ENCODE results near the gene ANKS1A. TPM values are rescaled to one million over a fixed set of nuclear protein-coding genes. Genes with fewer than 3 reads are reported as not detected.

Gene ANKS1A
- total and polyA plus RNA-seq, 5 donors from 2014 or later = 1.4 to 10.6 (median 1.5) TPM

DNA sequence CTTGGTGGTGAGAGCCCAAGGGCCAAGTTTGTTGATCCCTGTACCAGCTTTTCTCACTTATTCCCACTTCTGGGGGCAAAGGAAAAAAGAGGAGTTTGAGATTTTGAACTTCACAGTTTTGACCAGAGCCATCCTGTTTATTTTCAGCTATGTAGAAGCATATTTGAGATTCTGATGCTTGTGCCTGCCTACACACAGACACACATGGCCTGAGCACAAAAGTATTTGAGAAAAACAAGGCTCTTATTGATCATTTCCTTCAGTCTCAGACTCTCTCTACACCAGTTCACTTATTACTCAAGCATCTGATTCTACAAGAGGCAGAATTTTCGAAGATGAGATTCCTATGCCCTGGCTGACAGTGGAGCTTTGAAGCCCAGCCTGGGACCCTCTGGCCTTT, 151.3 kb downstream of the ANKS1A start:
- H3K27me3 ChIP-seq (ENCODE audit: control insufficient read depth, insufficient read depth, low read length) = no peaks in the 10 kb centered on the region
- Mint-ChIP-seq H3K36me3 (peaks cover 24% of the 10 kb centered on the region), H3K4me3 (peak overlapping the region in 1 of 4 donors; percentile 68), H3K9me3 (no peaks in the 10 kb centered on the region), H3K27me3 (no peaks in the 10 kb centered on the region), H3K27ac (no peak overlapping the region), H3K4me1 (peaks cover 0 to 5% (median 1%) of the 10 kb centered on the region in 4 donors)
- no peaks in the 10 kb centered on the region for H3K4me1 ChIP-seq (ENCODE audit: control insufficient read depth, insufficient read depth, low read length, poor library complexity, severe bottlenecking)
- ATAC-seq (ENCODE audit: low read depth in 2 of 2) = no peak
- no peak overlapping the region for H3K4me3 ChIP-seq (ENCODE audit: low read depth, low read length)
- no peaks in the 10 kb centered on the region for H3K36me3 ChIP-seq (ENCODE audit: control insufficient read depth, insufficient read depth, low read length)
- H3K9me3 ChIP-seq (ENCODE audit: control insufficient read depth in 2 of 2, low read length in 2 of 2) = no peaks in the 10 kb centered on the region
- no peak for DNase-seq
- H3K27ac ChIP-seq (ENCODE audit: insufficient read depth, low read length, poor library complexity, severe bottlenecking) = no peak overlapping the region

DNA sequence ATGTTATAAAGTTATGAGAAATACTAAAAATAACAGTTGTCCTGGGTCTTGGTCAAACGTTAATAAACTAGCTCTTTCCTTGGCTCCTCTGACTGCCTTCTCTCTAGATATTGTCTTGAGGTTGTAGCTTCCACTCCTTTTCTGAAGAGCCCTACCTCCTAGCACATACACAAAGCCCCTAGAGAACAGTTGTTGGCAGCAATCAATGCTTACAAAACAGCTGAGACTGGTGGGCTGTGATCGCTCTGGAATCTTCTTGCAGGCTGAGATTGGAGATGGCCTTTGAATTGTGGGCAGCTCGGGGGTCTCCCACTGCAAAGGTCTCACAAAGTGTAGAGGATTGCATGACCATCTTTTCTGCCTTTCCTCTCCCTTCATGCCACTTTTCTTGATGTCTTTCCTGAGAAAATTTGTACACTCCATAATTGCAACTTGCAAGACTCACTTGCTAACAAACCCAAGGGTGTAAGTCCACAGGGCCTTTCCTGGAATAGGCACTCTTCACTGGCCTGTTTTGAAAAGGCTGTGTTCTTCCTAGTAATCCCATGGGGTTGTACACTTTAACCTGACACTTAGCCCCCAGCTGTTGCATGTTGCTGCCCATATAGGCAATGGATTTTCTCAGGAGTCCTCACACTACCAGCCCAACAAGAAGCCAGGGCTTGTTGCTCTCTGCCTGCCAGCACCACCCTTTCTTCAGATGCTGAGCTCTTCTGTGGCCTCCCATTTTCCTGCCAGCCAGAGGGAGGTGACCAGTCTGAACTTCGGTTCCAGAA, 152.2 kb downstream of the ANKS1A start:
- no peak overlapping the region for H3K4me3 Mint-ChIP-seq
- H3K4me1 Mint-ChIP-seq = peaks cover 0 to 4% (median 1%) of the 10 kb centered on the region in 4 donors
- no peaks in the 10 kb centered on the region for H3K27me3 ChIP-seq (ENCODE audit: control insufficient read depth, insufficient read depth, low read length)
- peaks cover 24% of the 10 kb centered on the region for H3K36me3 Mint-ChIP-seq
- no peak for ATAC-seq (ENCODE audit: low read depth in 2 of 2)
- H3K4me1 ChIP-seq (ENCODE audit: control insufficient read depth, insufficient read depth, low read length, poor library complexity, severe bottlenecking) = no peaks in the 10 kb centered on the region
- H3K36me3 ChIP-seq (ENCODE audit: control insufficient read depth, insufficient read depth, low read length) = no peaks in the 10 kb centered on the region
- no peak overlapping the region for H3K27ac ChIP-seq (ENCODE audit: insufficient read depth, low read length, poor library complexity, severe bottlenecking)
- no peak for DNase-seq
- H3K27me3 Mint-ChIP-seq = no peaks in the 10 kb centered on the region
- H3K4me3 ChIP-seq (ENCODE audit: low read depth, low read length) = no peak overlapping the region
- no peaks in the 10 kb centered on the region for H3K9me3 Mint-ChIP-seq
- peak overlapping the region in 1 of 3 donors; percentile 35 for H3K27ac Mint-ChIP-seq
- H3K9me3 ChIP-seq (ENCODE audit: control insufficient read depth in 2 of 2, low read length in 2 of 2) = no peaks in the 10 kb centered on the region

DNA sequence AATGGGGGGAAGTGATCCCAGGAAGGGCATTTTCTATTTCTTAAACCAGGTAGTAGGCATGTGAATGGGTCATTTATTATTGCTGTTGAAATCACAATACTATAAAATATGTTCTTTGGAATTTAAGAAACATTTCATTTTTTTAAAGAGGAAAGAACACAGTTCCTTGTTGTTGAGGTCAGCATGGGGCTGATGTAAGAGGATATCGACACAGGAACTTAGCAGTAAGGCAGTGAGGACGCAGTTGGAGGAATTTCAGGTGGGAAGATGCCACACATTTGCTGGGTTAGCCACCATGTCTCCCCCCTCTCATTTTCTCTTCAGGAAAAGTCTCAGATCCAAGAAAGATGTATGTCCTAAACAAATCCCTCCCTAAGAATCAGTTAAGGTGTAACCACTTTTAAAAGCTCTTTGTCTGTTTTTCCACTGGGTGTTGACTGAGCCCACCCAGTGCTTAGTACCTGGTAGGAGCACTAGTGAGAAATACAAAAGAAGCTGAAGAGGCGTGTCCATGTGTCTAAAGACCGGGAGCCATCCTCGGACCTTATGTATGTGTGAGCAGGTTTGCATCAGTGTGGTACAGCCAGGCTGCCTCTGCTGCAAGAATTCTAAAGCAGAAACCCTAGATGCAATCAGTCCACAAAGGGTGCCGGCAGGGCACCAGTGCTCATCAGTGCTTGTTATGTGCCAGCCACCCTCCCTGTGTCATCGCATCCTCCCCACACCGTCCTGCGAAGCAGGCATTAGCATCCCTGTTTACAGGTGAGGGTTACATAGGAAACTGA, 153.2 kb downstream of the ANKS1A start:
- Histone ChIP-seq H3K27ac (ENCODE audit: insufficient read depth, low read length, poor library complexity, severe bottlenecking) (no peak overlapping the region), H3K4me3 (ENCODE audit: low read depth, low read length) (no peak overlapping the region), H3K36me3 (ENCODE audit: control insufficient read depth, insufficient read depth, low read length) (no peaks in the 10 kb centered on the region), H3K4me1 (ENCODE audit: control insufficient read depth, insufficient read depth, low read length, poor library complexity, severe bottlenecking) (no peaks in the 10 kb centered on the region), H3K9me3 (ENCODE audit: control insufficient read depth in 2 of 2, low read length in 2 of 2) (no peaks in the 10 kb centered on the region), H3K27me3 (ENCODE audit: control insufficient read depth, insufficient read depth, low read length) (no peaks in the 10 kb centered on the region)
- peaks cover 2 to 12% (median 6%) of the 10 kb centered on the region in 4 donors for H3K4me1 Mint-ChIP-seq
- peak overlapping the region in 2 of 3 donors; percentile 35 to 53 for H3K27ac Mint-ChIP-seq
- H3K9me3 Mint-ChIP-seq = no peaks in the 10 kb centered on the region
- H3K36me3 Mint-ChIP-seq = peaks cover 24% of the 10 kb centered on the region
- H3K27me3 Mint-ChIP-seq = no peaks in the 10 kb centered on the region
- ATAC-seq (ENCODE audit: low read depth in 2 of 2) (no peak), DNase-seq (no peak)
- no peak overlapping the region for H3K4me3 Mint-ChIP-seq

DNA sequence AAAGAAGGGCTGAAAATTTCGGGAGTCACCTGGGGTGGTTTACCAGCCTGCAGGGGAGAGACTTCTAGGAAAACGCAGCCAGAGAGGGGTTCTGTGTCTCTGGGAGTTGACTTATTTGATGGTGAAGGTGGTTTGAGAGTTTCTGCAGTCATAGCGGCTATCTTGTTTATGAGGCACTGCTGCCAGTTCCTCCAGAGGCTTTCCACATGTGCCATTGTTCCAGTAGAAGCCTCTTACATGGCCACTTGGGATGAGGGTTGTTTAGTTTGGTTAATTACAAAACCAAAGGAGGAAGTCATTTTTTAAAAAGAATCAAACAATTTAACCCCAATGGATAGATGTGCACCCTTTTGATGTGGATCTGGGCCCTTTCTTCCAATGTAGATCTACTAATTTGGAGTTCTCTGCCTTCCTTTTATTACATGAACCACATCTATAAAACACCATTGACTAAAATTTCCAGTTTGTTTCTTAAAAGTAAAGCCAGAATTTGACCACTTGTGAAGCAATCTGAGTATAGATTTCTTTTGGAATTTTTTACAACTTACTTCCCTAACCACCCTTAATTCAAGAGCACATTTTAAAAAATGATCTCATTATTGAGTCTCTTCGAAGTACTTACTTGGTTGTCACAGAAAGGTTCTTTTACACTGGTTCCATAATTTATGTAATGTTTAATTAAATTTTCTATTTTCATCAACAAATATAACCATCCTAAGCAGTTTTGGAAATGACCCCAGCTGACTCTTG, 154.5 kb downstream of the ANKS1A start:
- Mint-ChIP-seq H3K4me1 (peaks cover 2 to 19% (median 12%) of the 10 kb centered on the region in 4 donors), H3K36me3 (peaks cover 22% of the 10 kb centered on the region), H3K27me3 (no peaks in the 10 kb centered on the region), H3K4me3 (no peak overlapping the region), H3K27ac (peak overlapping the region in 2 of 3 donors; percentile 7 to 43), H3K9me3 (no peaks in the 10 kb centered on the region)
- Histone ChIP-seq H3K4me1 (ENCODE audit: control insufficient read depth, insufficient read depth, low read length, poor library complexity, severe bottlenecking) (peaks cover 4% of the 10 kb centered on the region), H3K27me3 (ENCODE audit: control insufficient read depth, insufficient read depth, low read length) (no peaks in the 10 kb centered on the region), H3K9me3 (ENCODE audit: control insufficient read depth in 2 of 2, low read length in 2 of 2) (no peaks in the 10 kb centered on the region), H3K4me3 (ENCODE audit: low read depth, low read length) (no peak overlapping the region), H3K27ac (ENCODE audit: insufficient read depth, low read length, poor library complexity, severe bottlenecking) (no peak overlapping the region), H3K36me3 (ENCODE audit: control insufficient read depth, insufficient read depth, low read length) (no peaks in the 10 kb centered on the region)
- ATAC-seq (ENCODE audit: low read depth in 2 of 2) (no peak), DNase-seq (no peak)

DNA sequence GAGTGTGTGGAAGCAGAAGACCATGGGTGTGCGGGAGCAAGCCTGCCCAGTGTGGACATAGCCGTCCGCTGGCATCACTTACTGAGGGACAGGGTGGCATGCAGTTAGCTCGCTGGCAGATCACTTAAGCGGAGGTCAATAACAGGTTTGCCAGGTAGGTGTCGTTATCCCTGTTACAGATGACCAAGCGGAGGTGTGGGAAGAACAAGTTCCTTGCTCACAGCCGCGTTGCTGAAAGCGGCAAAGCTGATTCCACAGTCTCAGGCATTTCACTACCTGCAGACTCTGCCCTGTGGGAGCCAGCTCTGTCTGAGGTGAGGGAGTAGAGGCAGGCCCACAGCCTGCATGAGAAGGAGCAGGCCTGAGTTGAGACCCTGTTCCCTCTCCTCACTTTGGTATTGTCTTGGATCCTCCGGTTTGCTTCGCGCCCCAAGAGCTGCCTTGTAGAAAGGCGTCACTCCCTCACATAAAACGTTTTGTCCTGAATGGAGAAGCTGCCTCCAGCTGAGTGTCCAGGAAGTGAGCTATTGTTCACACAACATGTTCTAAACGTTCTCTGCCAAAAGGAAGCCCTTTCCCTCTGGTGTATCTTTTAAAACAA, 155.2 kb downstream of the ANKS1A start:
- Histone ChIP-seq H3K36me3 (ENCODE audit: control insufficient read depth, insufficient read depth, low read length) (no peaks in the 10 kb centered on the region), H3K27ac (ENCODE audit: insufficient read depth, low read length, poor library complexity, severe bottlenecking) (no peak overlapping the region), H3K9me3 (ENCODE audit: control insufficient read depth in 2 of 2, low read length in 2 of 2) (no peaks in the 10 kb centered on the region), H3K4me3 (ENCODE audit: low read depth, low read length) (no peak overlapping the region), H3K4me1 (ENCODE audit: control insufficient read depth, insufficient read depth, low read length, poor library complexity, severe bottlenecking) (peaks cover 4% of the 10 kb centered on the region), H3K27me3 (ENCODE audit: control insufficient read depth, insufficient read depth, low read length) (no peaks in the 10 kb centered on the region)
- ATAC-seq (ENCODE audit: low read depth in 2 of 2) = no peak
- Mint-ChIP-seq H3K4me3 (no peak overlapping the region), H3K4me1 (peaks cover 2 to 19% (median 12%) of the 10 kb centered on the region in 4 donors), H3K36me3 (peaks cover 22% of the 10 kb centered on the region), H3K27ac (no peak overlapping the region), H3K9me3 (no peaks in the 10 kb centered on the region), H3K27me3 (no peaks in the 10 kb centered on the region)
- DNase-seq = no peak

DNA sequence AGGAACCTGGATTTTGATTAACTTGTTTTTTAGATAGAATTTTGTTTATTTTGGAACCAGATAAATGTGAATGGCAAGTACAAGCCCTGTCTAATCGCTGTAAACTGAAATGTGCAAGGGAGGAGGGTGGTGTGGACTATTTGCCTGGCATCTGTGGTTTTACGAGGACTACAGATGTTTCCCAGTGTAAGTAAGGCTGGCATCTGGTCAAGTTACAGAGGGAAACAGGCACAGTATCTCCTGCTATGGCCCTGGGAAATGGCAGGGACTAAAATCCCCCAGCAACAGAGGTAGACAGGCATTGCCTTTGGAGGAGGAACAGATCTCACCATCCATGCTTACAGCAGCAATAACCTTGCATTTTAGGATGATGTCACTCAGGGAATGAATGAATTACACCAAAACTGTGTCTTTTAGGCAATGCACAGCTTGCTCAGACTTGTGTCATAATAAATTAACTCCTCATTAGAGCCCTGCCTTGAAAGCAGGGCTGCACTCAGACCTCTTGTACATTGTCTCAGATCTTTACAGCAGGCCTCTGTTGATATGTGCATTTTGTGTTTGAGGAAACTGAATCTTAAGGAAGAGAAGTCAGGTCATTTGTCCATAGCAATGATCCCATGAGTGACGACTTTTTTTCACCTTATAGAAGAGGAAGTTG, 155.8 kb downstream of the ANKS1A start:
- Mint-ChIP-seq H3K27ac (peak overlapping the region in 1 of 3 donors; percentile 20), H3K4me1 (peaks cover 2 to 19% (median 12%) of the 10 kb centered on the region in 4 donors), H3K36me3 (peaks cover 22% of the 10 kb centered on the region), H3K4me3 (no peak overlapping the region), H3K27me3 (no peaks in the 10 kb centered on the region), H3K9me3 (no peaks in the 10 kb centered on the region)
- DNase-seq (no peak), ATAC-seq (ENCODE audit: low read depth in 2 of 2) (no peak)
- no peaks in the 10 kb centered on the region for H3K36me3 ChIP-seq (ENCODE audit: control insufficient read depth, insufficient read depth, low read length)
- no peaks in the 10 kb centered on the region for H3K9me3 ChIP-seq (ENCODE audit: control insufficient read depth in 2 of 2, low read length in 2 of 2)
- H3K4me3 ChIP-seq (ENCODE audit: low read depth, low read length) = no peak overlapping the region
- no peak overlapping the region for H3K27ac ChIP-seq (ENCODE audit: insufficient read depth, low read length, poor library complexity, severe bottlenecking)
- H3K27me3 ChIP-seq (ENCODE audit: control insufficient read depth, insufficient read depth, low read length) = no peaks in the 10 kb centered on the region
- H3K4me1 ChIP-seq (ENCODE audit: control insufficient read depth, insufficient read depth, low read length, poor library complexity, severe bottlenecking) = peaks cover 4% of the 10 kb centered on the region

DNA sequence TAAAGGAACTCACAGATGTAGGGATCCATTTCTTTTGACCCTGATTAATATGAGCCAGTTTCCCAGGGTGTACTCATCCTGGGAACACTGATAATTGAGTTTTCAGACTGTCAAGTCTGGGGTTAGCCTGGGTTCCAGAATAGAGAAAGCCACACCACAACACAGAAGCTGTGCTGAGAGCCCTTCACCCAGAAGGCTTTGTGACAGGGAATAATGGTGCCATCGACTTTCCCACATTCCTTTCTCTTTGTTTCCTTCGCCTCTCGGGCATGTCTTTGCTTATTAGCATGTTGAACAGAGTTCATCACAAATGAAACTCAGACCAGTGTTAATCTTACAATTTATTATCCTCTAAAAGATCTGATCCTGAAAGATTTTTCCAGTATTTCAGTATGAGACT, 157.0 kb downstream of the ANKS1A start:
- Histone ChIP-seq H3K4me3 (ENCODE audit: low read depth, low read length) (no peak overlapping the region), H3K27me3 (ENCODE audit: control insufficient read depth, insufficient read depth, low read length) (no peaks in the 10 kb centered on the region), H3K36me3 (ENCODE audit: control insufficient read depth, insufficient read depth, low read length) (peaks cover 2% of the 10 kb centered on the region), H3K4me1 (ENCODE audit: control insufficient read depth, insufficient read depth, low read length, poor library complexity, severe bottlenecking) (peaks cover 4% of the 10 kb centered on the region), H3K27ac (ENCODE audit: insufficient read depth, low read length, poor library complexity, severe bottlenecking) (no peak overlapping the region), H3K9me3 (ENCODE audit: control insufficient read depth in 2 of 2, low read length in 2 of 2) (no peaks in the 10 kb centered on the region)
- DNase-seq (no peak), ATAC-seq (ENCODE audit: low read depth in 2 of 2) (no peak)
- H3K36me3 Mint-ChIP-seq = peaks cover 19% of the 10 kb centered on the region
- H3K4me1 Mint-ChIP-seq = peaks cover 2 to 19% (median 12%) of the 10 kb centered on the region in 4 donors
- no peaks in the 10 kb centered on the region for H3K27me3 Mint-ChIP-seq
- peak overlapping the region in 1 of 3 donors; percentile 21 for H3K27ac Mint-ChIP-seq
- H3K9me3 Mint-ChIP-seq = no peaks in the 10 kb centered on the region
- no peak overlapping the region for H3K4me3 Mint-ChIP-seq
